ENCODE results near the gene NADSYN1.

NADSYN1 gene

GRCh38 chr11:71474771-71475483 is 21.9 kb downstream of the NADSYN1 start:
- DNase-seq = no peak

GRCh38 chr11:71476031-71476430 is 23.0 kb downstream of the NADSYN1 start:
- DNase-seq = no peak

- DNase-seq = no peak
These were observed 24.1 kb downstream of the NADSYN1 start for GRCh38 chr11:71476926-71477640.

- no peak for DNase-seq
These were observed 24.9 kb downstream of the NADSYN1 start for GRCh38 chr11:71477641-71478527.

GRCh38 chr11:71478528-71478840 is 25.5 kb downstream of the NADSYN1 start:
- DNase-seq = no peak

GRCh38 chr11:71481101-71481960 is 28.3 kb downstream of the NADSYN1 start:
- no peak for DNase-seq

- no peak for DNase-seq
These were observed 29.2 kb downstream of the NADSYN1 start for GRCh38 chr11:71482216-71482615.

- DNase-seq = no peak
These were observed 29.9 kb downstream of the NADSYN1 start for GRCh38 chr11:71482746-71483364.

- peak; percentile 3 for DNase-seq
These were observed 30.7 kb downstream of the NADSYN1 start for GRCh38 chr11:71483692-71484091.

- DNase-seq = peak; percentile 57
These were observed 31.5 kb downstream of the NADSYN1 start for GRCh38 chr11:71484248-71485062.

- peak; percentile 37 for DNase-seq
These were observed 32.0 kb downstream of the NADSYN1 start for GRCh38 chr11:71485063-71485399.

- peak; percentile 54 for DNase-seq
These were observed 32.5 kb downstream of the NADSYN1 start for GRCh38 chr11:71485466-71485865.

- DNase-seq = peak; percentile 12
These were observed 33.3 kb downstream of the NADSYN1 start for GRCh38 chr11:71486320-71486719.

GRCh38 chr11:71488681-71489270 is 35.8 kb downstream of the NADSYN1 start:
- DNase-seq = no peak

GRCh38 chr11:71489311-71490043 is 36.5 kb downstream of the NADSYN1 start:
- peak; percentile 83 for DNase-seq

GRCh38 chr11:71490044-71490730 is 37.2 kb downstream of the NADSYN1 start:
- no peak for DNase-seq

- DNase-seq = no peak
These were observed 37.9 kb downstream of the NADSYN1 start for GRCh38 chr11:71490731-71491390.

- DNase-seq = no peak
These were observed 38.5 kb downstream of the NADSYN1 start for GRCh38 chr11:71491531-71491930.

- no peak for DNase-seq
These were observed 38.9 kb downstream of the NADSYN1 start for GRCh38 chr11:71491940-71492339.

Measured in activated effector memory CD4-positive, alpha-beta T cell treated with anti-CD3 and anti-CD28 coated beads, Interleukin-2, amount 50 U/mL, for 16 hours (primary cell).